SK-MEL-5 (cell line): ENCODE data around the gene AKT3. TPM values are rescaled to one million over a fixed set of nuclear protein-coding genes. Genes with fewer than 3 reads are reported as not detected.
"Not testable (repeated sequence)": the region's sequence is repeated elsewhere in the genome, so short reads cannot be mapped to it uniquely, and the experiment has no call there.

Experiments used
- DNase-seq: peaks from one replicate; pipeline ENCODE4 v3.0.0-alpha.2; 2016; ENCODE audit warnings: low read depth, low spot score
- in situ Hi-C: cut with HindIII; loops from 2 replicates; pipeline ENCODE4 v1.10.0; 2016; ENCODE audit warnings: low sequenced_read_pairs, high pct_unique_total_duplicates, low pct_unique_long_range_greater_than_20kb
- total RNA-seq: library from RNA; depleted of rRNA; stranded (reverse); fragments of >200 nt; shearing (Covaris generic); gene quantifications from 2 replicates; pipeline ENCODE4 v1.2.3, GENCODE V29; 2014

The AKT3 gene
- total RNA-seq, 1 experiment from 2014 or later, result 29.3 TPM

- DNase-seq, result no peak
- in situ Hi-C loops, result no loop called here
These were observed 3.3 kb downstream of the AKT3 start for GRCh38 chr1:243846761-243847160.

- DNase-seq, result no peak
- in situ Hi-C loops, result no loop called here
These were observed 4.2 kb downstream of the AKT3 start for GRCh38 chr1:243845888-243846287.

GRCh38 chr1:243844186-243844585 is 5.9 kb downstream of the AKT3 start:
- in situ Hi-C loops, result no loop called here
- no peak for DNase-seq

- in situ Hi-C loops, result no loop called here
- peak; percentile 92 for DNase-seq
These were observed 7.0 kb downstream of the AKT3 start for GRCh38 chr1:243842978-243843511.

GRCh38 chr1:243842161-243842560 is 7.9 kb downstream of the AKT3 start:
- in situ Hi-C loops, result no loop called here
- peak; percentile 46 for DNase-seq

- peak; percentile 30 for DNase-seq
- in situ Hi-C loops, result no loop called here
These were observed 8.5 kb downstream of the AKT3 start for GRCh38 chr1:243841507-243841906.

- DNase-seq, result no peak
- in situ Hi-C loops, result no loop called here
These were observed 12.0 kb downstream of the AKT3 start for GRCh38 chr1:243837907-243838535.

GRCh38 chr1:243834130-243834529 is 15.9 kb downstream of the AKT3 start:
- DNase-seq, result no peak

GRCh38 chr1:243831463-243831862 is 18.6 kb downstream of the AKT3 start:
- in situ Hi-C loops, result no loop called here
- no peak for DNase-seq

More at GRCh38 chr1:243834130-243834529, 15.9 kb downstream of the AKT3 start:
- in situ Hi-C loops, result no loop called here

GRCh38 chr1:243827206-243827605 is 22.8 kb downstream of the AKT3 start:
- DNase-seq, result no peak
- in situ Hi-C loops, result no loop called here

- DNase-seq, in situ Hi-C loops: not testable (repeated sequence)
These were observed 25.1 kb downstream of the AKT3 start for GRCh38 chr1:243824907-243825306.

GRCh38 chr1:243821177-243821680 is 28.8 kb downstream of the AKT3 start:
- in situ Hi-C loops, result no loop called here
- DNase-seq, result no peak

- DNase-seq, result no peak
- in situ Hi-C loops, result no loop called here
These were observed 30.6 kb downstream of the AKT3 start for GRCh38 chr1:243819438-243819839.

- no peak for DNase-seq
- in situ Hi-C loops, result no loop called here
These were observed 31.1 kb downstream of the AKT3 start for GRCh38 chr1:243818978-243819377.

- in situ Hi-C loops, result no loop called here
- no peak for DNase-seq
These were observed 35.3 kb downstream of the AKT3 start for GRCh38 chr1:243814718-243815117.

GRCh38 chr1:243807346-243807745 is 42.7 kb downstream of the AKT3 start:
- in situ Hi-C loops, DNase-seq: not testable (repeated sequence)

- in situ Hi-C loops, result no loop called here
- no peak for DNase-seq
These were observed 43.7 kb downstream of the AKT3 start for GRCh38 chr1:243806310-243806709.

- DNase-seq, result no peak
- in situ Hi-C loops, result no loop called here
These were observed 47.3 kb downstream of the AKT3 start for GRCh38 chr1:243802736-243803135.

GRCh38 chr1:243801378-243801777 is 48.7 kb downstream of the AKT3 start:
- no peak for DNase-seq
- in situ Hi-C loops, result no loop called here
